Neuronal stem cell (in vitro differentiated cells): Measurements from ENCODE around the gene BIRC5.

Experiments
- DNase-seq: peaks from one replicate; pipeline ENCODE4 v3.0.0-alpha.2; 2013; ENCODE audit warnings: low spot score
- H2AFZ ChIP-seq: one replicate; pipeline ENCODE4 v1.6.1; 2013; ENCODE audit warnings: mild to moderate bottlenecking, low read length, inconsistent platforms
- H2AK5ac ChIP-seq: 2 replicates; pipeline ENCODE4 v1.6.1; 2013; ENCODE audit warnings: low read depth, mild to moderate bottlenecking, inconsistent platforms, low read length, moderate library complexity, mixed read lengths
- H2BK120ac ChIP-seq: 2 replicates; pipeline ENCODE4 v1.6.1; 2013; ENCODE audit warnings: low read depth, mild to moderate bottlenecking, inconsistent platforms, low read length, moderate library complexity, mixed read lengths
- H2BK12ac ChIP-seq: one replicate; pipeline ENCODE4 v1.6.1; 2013; ENCODE audit warnings: low read length, inconsistent platforms
- H2BK15ac ChIP-seq: 2 replicates; pipeline ENCODE4 v1.6.1; 2013; ENCODE audit warnings: mild to moderate bottlenecking, low read length, inconsistent platforms, mixed read lengths
- H2BK5ac ChIP-seq: one replicate; pipeline ENCODE4 v1.6.1; 2013; ENCODE audit warnings: inconsistent platforms, mild to moderate bottlenecking, low read length, moderate library complexity
- H3K14ac ChIP-seq: one replicate; pipeline ENCODE4 v1.6.1; 2013; ENCODE audit warnings: low read length, inconsistent platforms
- H3K18ac ChIP-seq: 2 replicates; pipeline ENCODE4 v1.6.1; 2013; ENCODE audit warnings: low read length, inconsistent platforms
- H3K23ac ChIP-seq: 2 replicates; pipeline ENCODE4 v1.6.1; 2013; ENCODE audit warnings: low read depth, mild to moderate bottlenecking, mixed read lengths, low read length, inconsistent platforms; ENCODE audit not compliant: poor library complexity
- H3K27ac ChIP-seq: replicated peaks from 3 replicates; pipeline ENCODE4 v1.5.1; 2013; ENCODE audit warnings: low read length, inconsistent platforms
- H3K27me3 ChIP-seq, 3 experiments: 2 replicates each; pipeline ENCODE4 v1.6.1; 2013; ENCODE audit warnings: low read length in 3 of 3, mild to moderate bottlenecking in 2 of 3, inconsistent platforms in 1 of 3, low read depth in 1 of 3, mixed read lengths in 1 of 3, moderate library complexity in 1 of 3; ENCODE audit not compliant: control insufficient read depth in 3 of 3, insufficient read depth in 3 of 3
- H3K36me3 ChIP-seq, 2 donors: replicated peaks in 1 of 2; 2 replicates each; pipeline ENCODE4 v1.6.1; 2013; ENCODE audit warnings: low read length in 2 of 2; ENCODE audit not compliant: control insufficient read depth in 2 of 2, insufficient read depth in 2 of 2
- H3K4ac ChIP-seq: 2 replicates; pipeline ENCODE4 v1.6.1; 2013; ENCODE audit warnings: inconsistent platforms, mild to moderate bottlenecking, low read length, moderate library complexity
- H3K4me1 ChIP-seq, 2 donors: 1 replicate in 1 of 2; 2 replicates in 1 of 2; pipeline ENCODE4 v1.6.1; 2013; ENCODE audit warnings: low read length in 2 of 2, low read depth in 1 of 2; ENCODE audit not compliant: control insufficient read depth in 2 of 2, insufficient read depth in 1 of 2
- H3K4me2 ChIP-seq: one replicate; pipeline ENCODE4 v1.6.1; 2013; ENCODE audit warnings: mild to moderate bottlenecking, low read length, inconsistent platforms; ENCODE audit not compliant: insufficient read depth, poor library complexity, severe bottlenecking
- H3K4me3 ChIP-seq, 2 donors: 2 replicates each; pipeline ENCODE4 v1.5.1; 2013; ENCODE audit warnings: low read length in 2 of 2, mild to moderate bottlenecking in 2 of 2, inconsistent platforms in 1 of 2, moderate library complexity in 1 of 2
- H3K79me1 ChIP-seq: one replicate; pipeline ENCODE4 v1.6.1; 2013; ENCODE audit warnings: low read depth, mild to moderate bottlenecking, inconsistent platforms, low read length, moderate library complexity
- H3K9ac ChIP-seq: one replicate; pipeline ENCODE4 v1.6.1; 2013; ENCODE audit warnings: mild to moderate bottlenecking, low read depth, low read length, inconsistent platforms; ENCODE audit not compliant: poor library complexity
- H3K9me3 ChIP-seq, 2 donors: replicated peaks in 1 of 2; 2 replicates each; pipeline versions ENCODE3 to v1.6.1; 2013; ENCODE audit warnings: low read length in 2 of 2, mild to moderate bottlenecking in 2 of 2, inconsistent platforms in 1 of 2, low read depth in 1 of 2, mixed read lengths in 1 of 2, moderate library complexity in 1 of 2; ENCODE audit not compliant: control insufficient read depth in 2 of 2, insufficient read depth in 1 of 2
- H4K8ac ChIP-seq: one replicate; pipeline ENCODE4 v1.6.1; 2013; ENCODE audit warnings: low read depth, mild to moderate bottlenecking, inconsistent platforms, low read length, moderate library complexity
- H4K91ac ChIP-seq: one replicate; pipeline ENCODE4 v1.6.1; 2013; ENCODE audit warnings: low read length, low read depth, mild to moderate bottlenecking, inconsistent platforms; ENCODE audit not compliant: poor library complexity
- WGBS, 2 donors: extraction: QIAGEN DNeasy Blood & Tissue Kit; methylation state at CpG; one replicate each; pipeline ENCODE4 v1.1.7; 2013; ENCODE audit warnings: missing lambda C conversion rate in 2 of 2, mixed read lengths in 1 of 2; ENCODE audit not compliant: insufficient read length in 2 of 2, insufficient replicate concordance in 1 of 2; ENCODE audit errors: extremely low coverage in 2 of 2; 5-methylcytosine and 5-hydroxymethylcytosine counted together

BIRC5 gene

GRCh38 chr17:78168242-78168902 lies 45.7 kb upstream of the BIRC5 start, which contains the start of gene SYNGR2:
SYNGR2 (plus strand) TSS chr17:78168581; CDS start chr17:78168617, 36 bp downstream.
- Histone ChIP-seq H2AK5ac (peak within 1 kb of the TSS; percentile 79), H3K23ac (peak within 1 kb of the TSS; percentile 89), H3K9ac (peak within 1 kb of the TSS; percentile 86), H3K18ac (peak within 1 kb of the TSS; percentile 95), H2BK5ac (peak within 1 kb of the TSS; percentile 22), H3K4me1 (peaks cover 5 to 10% of the 10 kb centered on the region in 2 donors), H3K9me3 (peaks cover 0 to 4% of the 10 kb centered on the region in 2 donors), H3K4me2 (peak within 1 kb of the TSS; percentile 91), H3K27me3 (peaks cover 0 to 9% (median 0%) of the 10 kb centered on the region in 3 experiments), H3K36me3 (peaks cover 0 to 10% of the 10 kb centered on the region in 2 donors), H3K14ac (no peak within 1 kb of the TSS), H4K91ac (no peak within 1 kb of the TSS), H3K4ac (no peak within 1 kb of the TSS), H3K79me1 (peaks cover 1% of the 10 kb centered on the region), H4K8ac (no peak within 1 kb of the TSS), H3K4me3 (peak within 1 kb of the TSS; percentile 60 to 88), H3K27ac (no peak within 1 kb of the TSS), H2BK15ac (peak within 1 kb of the TSS; percentile 98), H2BK120ac (no peak within 1 kb of the TSS), H2BK12ac (no peak within 1 kb of the TSS), H2AFZ (peak within 1 kb of the TSS; percentile 98)
- WGBS, 2 donors = no CpG with 5 or more reads among the region's 84 CpGs
- peak; percentile 82 for DNase-seq

GRCh38 chr17:78168903-78169793 lies 44.9 kb upstream of the BIRC5 start:
- H3K18ac ChIP-seq = peak overlapping the region; percentile 53
- H3K4ac ChIP-seq = no peak overlapping the region
- no peak overlapping the region for H4K8ac ChIP-seq
- peaks cover 1% of the 10 kb centered on the region for H3K79me1 ChIP-seq
- H3K36me3 ChIP-seq = peaks cover 3 to 18% of the 10 kb centered on the region in 2 donors
- H2AK5ac ChIP-seq = peak overlapping the region; percentile 79
- no peak overlapping the region for H3K14ac ChIP-seq
- no peak overlapping the region for H2BK120ac ChIP-seq
- H2AFZ ChIP-seq = peak overlapping the region; percentile 98
- H3K4me2 ChIP-seq = peak overlapping the region; percentile 91
- peak overlapping the region; percentile 72 for H3K9ac ChIP-seq
- H4K91ac ChIP-seq = no peak overlapping the region
- peak overlapping the region; percentile 83 for H2BK15ac ChIP-seq
- no peak for DNase-seq
- H3K4me1 ChIP-seq = peaks cover 5 to 10% of the 10 kb centered on the region in 2 donors
- H3K27me3 ChIP-seq = peaks cover 0 to 6% (median 0%) of the 10 kb centered on the region in 3 experiments
- WGBS, 2 donors = no CpG with 5 or more reads among the region's 38 CpGs
- H3K4me3 ChIP-seq = peak overlapping the region; percentile 60 to 88
- H3K23ac ChIP-seq = peak overlapping the region; percentile 44
- no peak overlapping the region for H3K27ac ChIP-seq
- H2BK12ac ChIP-seq = no peak overlapping the region
- H2BK5ac ChIP-seq = peak overlapping the region; percentile 22
- peaks cover 0 to 4% of the 10 kb centered on the region in 2 donors for H3K9me3 ChIP-seq

GRCh38 chr17:78170692-78171590 lies 43.1 kb upstream of the BIRC5 start:
- peak overlapping the region; percentile 67 for H3K23ac ChIP-seq
- H3K14ac ChIP-seq = no peak overlapping the region
- no peak for DNase-seq
- no peak overlapping the region for H2BK120ac ChIP-seq
- H3K9ac ChIP-seq = no peak overlapping the region
- no peak overlapping the region for H2AFZ ChIP-seq
- H3K4me2 ChIP-seq = no peak overlapping the region
- no peak overlapping the region for H4K8ac ChIP-seq
- peaks cover 5 to 10% of the 10 kb centered on the region in 2 donors for H3K4me1 ChIP-seq
- H3K4ac ChIP-seq = no peak overlapping the region
- no peaks in the 10 kb centered on the region for H3K27me3 ChIP-seq
- no peak overlapping the region for H4K91ac ChIP-seq
- no peak overlapping the region for H3K4me3 ChIP-seq
- peak overlapping the region; percentile 13 for H3K18ac ChIP-seq
- H3K27ac ChIP-seq = no peak overlapping the region
- H2BK15ac ChIP-seq = no peak overlapping the region
- H2BK5ac ChIP-seq = no peak overlapping the region
- H2AK5ac ChIP-seq = peak overlapping the region; percentile 33
- H3K9me3 ChIP-seq = peaks cover 0 to 4% of the 10 kb centered on the region in 2 donors
- no peak overlapping the region for H2BK12ac ChIP-seq
- peaks cover 18 to 36% of the 10 kb centered on the region in 2 donors for H3K36me3 ChIP-seq
- no CpG with 5 or more reads among the region's 31 CpGs for WGBS, 2 donors
- peaks cover 1% of the 10 kb centered on the region for H3K79me1 ChIP-seq
